Endothelial cell of umbilical vein (primary cell): ENCODE measurements around the gene CLDN9. TPM values are rescaled to one million over a fixed set of nuclear protein-coding genes. Genes with fewer than 3 reads are reported as not detected.

Source experiments
- BruUV-seq: library from RNA; stranded (reverse); fragments of 400-500 nt; replicated peaks from 2 replicates; lab custom pipeline; 2021; lab: Mats Ljungman, UMichigan
- CTCF ChIA-PET: fragments of 300-600, 350-600 bp; sonication (Branson Sonifier 250); formaldehyde crosslinking; loops from one replicate; lab custom pipeline; 2021; ENCODE audit warnings: antibody characterized with exemption, inconsistent platforms; lab: Charles Lee
- POLR2A ChIA-PET: fragments of 300-600, 350-600 bp; sonication (Branson Sonifier 250); formaldehyde crosslinking; loops from one replicate; lab custom pipeline; 2021; ENCODE audit warnings: antibody characterized with exemption, inconsistent platforms; lab: Charles Lee
- DNase-seq: peaks from one replicate; pipeline ENCODE4 v3.0.0-alpha.2; 2011; ENCODE audit warnings: low read depth, low spot score
- FAIRE-seq: peaks from 2 replicates; lab custom pipeline; 2011; peaks lifted over from hg19 to GRCh38; lab: Jason Lieb, UNC
- H2AFZ ChIP-seq: 2 replicates; pipeline ENCODE4 v1.6.0; 2012; ENCODE audit warnings: low read depth, low read length, control low read depth, inconsistent platforms
- H3K27ac ChIP-seq: 2 replicates; pipeline ENCODE4 v1.5.1; 2011; ENCODE audit warnings: low read depth, mild to moderate bottlenecking, control low read depth, low read length, moderate library complexity; ENCODE audit not compliant: insufficient read depth
- H3K27me3 ChIP-seq, 2 experiments: 2 replicates each; pipeline versions ENCODE4 v1.6.0 to v1.6.1; 2011; ENCODE audit warnings: low read length in 2 of 2, mixed read lengths in 1 of 2; ENCODE audit not compliant: control insufficient read depth in 2 of 2, insufficient read depth in 2 of 2
- H3K36me3 ChIP-seq, 2 experiments: 2 replicates in 1 of 2; 3 replicates in 1 of 2; pipeline ENCODE4 v1.5.1; 2011; ENCODE audit warnings: low read length in 2 of 2, mild to moderate bottlenecking in 1 of 2, moderate library complexity in 1 of 2; ENCODE audit not compliant: control insufficient read depth in 2 of 2, insufficient read depth in 2 of 2; ENCODE audit errors: extremely low read depth in 1 of 2
- H3K4me1 ChIP-seq: 3 replicates; pipeline ENCODE4 v1.5.1; 2011; ENCODE audit warnings: mild to moderate bottlenecking, low read length; ENCODE audit not compliant: control insufficient read depth, insufficient read depth; ENCODE audit errors: extremely low read depth
- H3K4me2 ChIP-seq: 2 replicates; pipeline ENCODE4 v1.6.1; 2011; ENCODE audit warnings: low read length, control low read depth, mixed read lengths; ENCODE audit not compliant: insufficient read depth
- H3K4me3 ChIP-seq, 3 experiments: fragments of 200-600 bp in 1 of 3; sonication (generic), shearing (Covaris generic) in 1 of 3; replicated peaks in 1 of 3; 2 replicates each; pipeline ENCODE4 v1.5.1; 2011 to 2016; ENCODE audit warnings: control low read depth in 3 of 3, low read length in 3 of 3, mild to moderate bottlenecking in 2 of 3, inconsistent platforms in 1 of 3, low read depth in 1 of 3, moderate library complexity in 1 of 3; ENCODE audit not compliant: insufficient read depth in 1 of 3
- H3K79me2 ChIP-seq: 2 replicates; pipeline ENCODE4 v1.6.0; 2012; ENCODE audit warnings: low read length, inconsistent platforms; ENCODE audit not compliant: control insufficient read depth, insufficient read depth
- H3K9ac ChIP-seq: replicated peaks from 2 replicates; pipeline ENCODE3; 2011; ENCODE audit warnings: low read length, control low read depth; ENCODE audit not compliant: insufficient read depth; ENCODE audit errors: extremely low read depth
- H3K9me1 ChIP-seq: replicated peaks from 3 replicates; pipeline ENCODE4 v1.6.0; 2011; ENCODE audit warnings: mild to moderate bottlenecking, low read length; ENCODE audit not compliant: control insufficient read depth, insufficient read depth; ENCODE audit errors: extremely low read depth
- H3K9me3 ChIP-seq: replicated peaks from 2 replicates; pipeline ENCODE4 v1.5.1; 2012; ENCODE audit warnings: low read length, inconsistent platforms; ENCODE audit not compliant: control insufficient read depth, insufficient read depth
- H4K20me1 ChIP-seq: replicated peaks from 2 replicates; pipeline ENCODE3; 2011; ENCODE audit warnings: mild to moderate bottlenecking, low read length; ENCODE audit not compliant: control insufficient read depth, insufficient read depth; ENCODE audit errors: extremely low read depth
- CTCF ChIP-seq, 2 donors: IDR thresholded peaks; 1 replicate in 1 of 2; 2 replicates in 1 of 2; pipeline ENCODE4 v1.5.1; 2011; ENCODE audit warnings: low read length in 2 of 2, mild to moderate bottlenecking in 2 of 2, moderate library complexity in 2 of 2, control low read depth in 1 of 2, inconsistent platforms in 1 of 2, low read depth in 1 of 2; ENCODE audit not compliant: insufficient read depth in 1 of 2; ENCODE audit errors: extremely low read depth in 1 of 2
- EZH2 ChIP-seq: IDR thresholded peaks from 2 replicates; pipeline ENCODE4 v1.6.1; 2012; ENCODE audit warnings: borderline replicate concordance, low read depth, mild to moderate bottlenecking, moderate library complexity, low read length, inconsistent platforms; ENCODE audit not compliant: severe bottlenecking
- FOS ChIP-seq: IDR thresholded peaks from 2 replicates; pipeline ENCODE4 v1.6.1; 2011; ENCODE audit warnings: mild to moderate bottlenecking, low read length, moderate library complexity, borderline replicate concordance; ENCODE audit not compliant: insufficient read depth
- GATA2 ChIP-seq: IDR thresholded peaks from 2 replicates; pipeline ENCODE4 v1.7.0; 2011; ENCODE audit warnings: low read depth, mild to moderate bottlenecking, moderate library complexity, mixed read lengths, low read length; ENCODE audit not compliant: insufficient read length, insufficient read depth
- JUN ChIP-seq: IDR thresholded peaks from 2 replicates; pipeline ENCODE4 v1.6.1; 2011; ENCODE audit warnings: borderline replicate concordance, low read depth; ENCODE audit not compliant: insufficient read length, insufficient read depth
- MAX ChIP-seq: IDR thresholded peaks from 2 replicates; pipeline ENCODE4 v1.6.1; 2011; ENCODE audit not compliant: insufficient read depth, insufficient read length
- MYC ChIP-seq: IDR thresholded peaks from one replicate; pipeline ENCODE4 v1.6.1; 2011; ENCODE audit warnings: mild to moderate bottlenecking, low read depth, low read length
- POLR2A ChIP-seq: IDR thresholded peaks from 2 replicates; pipeline ENCODE4 v1.6.1; 2012; ENCODE audit warnings: low read depth, mild to moderate bottlenecking, control low read depth, low read length
- POLR2AphosphoS5 ChIP-seq: IDR thresholded peaks from 2 replicates; pipeline ENCODE4 v1.6.1; 2012; ENCODE audit warnings: low read depth, mild to moderate bottlenecking, control low read depth, low read length, moderate library complexity; ENCODE audit not compliant: insufficient read depth
- dilution Hi-C: fragments of 300-500 bp; cut with MboI; formaldehyde crosslinking; loops from one replicate; pipeline ENCODE4 v1.15.0; 2019; ENCODE audit warnings: low sequenced_read_pairs; ENCODE audit not compliant: extremely low pct_ligation_motif_present
- intact Hi-C: fragments of 100-400 bp; cut with micrococcal nuclease; formaldehyde crosslinking; loops from one replicate; pipeline ENCODE4 v1.10.0; 2022
- polyA plus RNA-seq, 4 experiments: library from polyadenylated mRNA; depleted of rRNA in 3 of 4; stranded (reverse) in 3 of 4; unstranded in 1 of 4; fragments of >200 nt; gene quantifications; 2 replicates each; pipeline versions ENCODE4 v1.2.1 to v1.2.3, GENCODE V29; 2011 to 2012; ENCODE audit warnings: missing spikeins in 1 of 4
- total RNA-seq: library from RNA; stranded (reverse); gene quantifications from 2 replicates; pipeline ENCODE4 v1.2.3, GENCODE V29; 2021

The CLDN9 gene
- total and polyA plus RNA-seq, 2 donors (not counting 3 experiments of a cell fraction or from before 2014, with no cell fraction given), result 0.06 TPM; not detected in 1

- no peak for FAIRE-seq
- no peaks in the 10 kb centered on the region for H3K4me1 ChIP-seq
Measured at GRCh38 chr16:2990891-2991290, 21.8 kb upstream of the CLDN9 start.

More at GRCh38 chr16:2990891-2991290, 21.8 kb upstream of the CLDN9 start:
- no TSS peak for BruUV-seq
- Histone ChIP-seq H4K20me1 (no peaks in the 10 kb centered on the region), H3K27ac (no peak overlapping the region), H3K4me2 (no peak overlapping the region), H3K9me1 (no peaks in the 10 kb centered on the region), H3K4me3 (no peak overlapping the region), H3K9me3 (no peaks in the 10 kb centered on the region), H3K79me2 (no peaks in the 10 kb centered on the region), H3K36me3 (no peaks in the 10 kb centered on the region), H3K9ac (no peak overlapping the region), H2AFZ (no peak overlapping the region), H3K27me3 (peaks cover 0 to 5% of the 10 kb centered on the region in 2 experiments)
- TF ChIP-seq JUN (no peak), EZH2 (no peak), MAX (no peak), FOS (no peak), CTCF (IDR thresholded peaks at IDR 0.05; ENCODE audit: extremely low read depth in 1 of 2, insufficient read depth in 1 of 2, low read depth in 1 of 2, low read length in 2 of 2) (no peak), MYC (no peak), POLR2AphosphoS5 (no peak), GATA2 (no peak), POLR2A (no peak)
- DNase-seq, result no peak
- intact Hi-C loops (no loop called here), dilution Hi-C loops (no loop called here)
- ChIA-PET POLR2A (no interaction called here), CTCF (no interaction called here)
